ENCODE results near the gene TEAD2.

The TEAD2 gene

GRCh38 chr19:49362048-49362928, at the start of gene TEAD2:
Gene TEAD2, minus strand, starts transcription at chr19:49362416. Its CDS starts 2,341 bp downstream, at chr19:49360075.
- Histone ChIP-seq H4K20me1 (ENCODE audit: insufficient read depth, low read length, poor library complexity, severe bottlenecking) (no peaks in the 10 kb centered on the region), H2AFZ (ENCODE audit: low read length) (no peak within 1 kb of the TSS), H3K79me2 (ENCODE audit: insufficient read depth, low read length) (no peaks in the 10 kb centered on the region), H3K27me3 (ENCODE audit: insufficient read depth, low read length, poor library complexity, severe bottlenecking) (no peaks in the 10 kb centered on the region), H3K4me3 (ENCODE audit: low read length, poor library complexity, severe bottlenecking) (no peak within 1 kb of the TSS), H3K9me2 (replicated peaks; ENCODE audit: low read depth, low read length) (no peaks in the 10 kb centered on the region), H3K4me1 (ENCODE audit: insufficient read depth, low read length, poor library complexity, severe bottlenecking) (no peaks in the 10 kb centered on the region), H3K9me3 (ENCODE audit: insufficient read depth, low read depth, low read length) (no peaks in the 10 kb centered on the region), H3K4me2 (ENCODE audit: low read depth, low read length, poor library complexity, severe bottlenecking) (no peak within 1 kb of the TSS), H3F3A (ENCODE audit: low read depth) (no peaks in the 10 kb centered on the region), H3K36me3 (ENCODE audit: insufficient read depth, low read length) (no peaks in the 10 kb centered on the region), H3K9ac (ENCODE audit: low read depth, low read length, poor library complexity, severe bottlenecking) (no peak within 1 kb of the TSS)
- TF ChIP-seq CTCF (conservative IDR thresholded peaks at IDR 0.05; ENCODE audit: low read length), result no peak
- TF ChIP-seq EZH2phosphoT487 (IDR thresholded peaks at IDR 0.05; ENCODE audit: borderline replicate concordance), result no peak

- H3K27me3 ChIP-seq (ENCODE audit: insufficient read depth, low read length, poor library complexity, severe bottlenecking), result no peaks in the 10 kb centered on the region
- H3K9me2 ChIP-seq (replicated peaks; ENCODE audit: low read depth, low read length), result no peaks in the 10 kb centered on the region
- H3K9ac ChIP-seq (ENCODE audit: low read depth, low read length, poor library complexity, severe bottlenecking), result peak overlapping the region; percentile 1
- H4K20me1 ChIP-seq (ENCODE audit: insufficient read depth, low read length, poor library complexity, severe bottlenecking), result no peaks in the 10 kb centered on the region
- no peak overlapping the region for H3K4me3 ChIP-seq (ENCODE audit: low read length, poor library complexity, severe bottlenecking)
- H3K4me2 ChIP-seq (ENCODE audit: low read depth, low read length, poor library complexity, severe bottlenecking), result peak overlapping the region; percentile 19
- no peaks in the 10 kb centered on the region for H3F3A ChIP-seq (ENCODE audit: low read depth)
- H2AFZ ChIP-seq (ENCODE audit: low read length), result no peak overlapping the region
- H3K9me3 ChIP-seq (ENCODE audit: insufficient read depth, low read depth, low read length), result no peaks in the 10 kb centered on the region
- H3K4me1 ChIP-seq (ENCODE audit: insufficient read depth, low read length, poor library complexity, severe bottlenecking), result peaks cover 82% of the 10 kb centered on the region
- H3K79me2 ChIP-seq (ENCODE audit: insufficient read depth, low read length), result no peaks in the 10 kb centered on the region
- TF ChIP-seq EZH2phosphoT487 (IDR thresholded peaks at IDR 0.05; ENCODE audit: borderline replicate concordance) (no peak), CTCF (conservative IDR thresholded peaks at IDR 0.05; ENCODE audit: low read length) (no peak)
- no peaks in the 10 kb centered on the region for H3K36me3 ChIP-seq (ENCODE audit: insufficient read depth, low read length)
These were observed 49.6 kb upstream of the TEAD2 start for GRCh38 chr19:49411681-49412326.

- H2AFZ ChIP-seq (ENCODE audit: low read length), result peak overlapping the region; percentile 2; the same call in 1 of the 2 replicates
- H4K20me1 ChIP-seq (ENCODE audit: insufficient read depth, low read length, poor library complexity, severe bottlenecking), result no peaks in the 10 kb centered on the region
- H3K36me3 ChIP-seq (ENCODE audit: insufficient read depth, low read length), result no peaks in the 10 kb centered on the region
- no peaks in the 10 kb centered on the region for H3K79me2 ChIP-seq (ENCODE audit: insufficient read depth, low read length)
- H3K9ac ChIP-seq (ENCODE audit: low read depth, low read length, poor library complexity, severe bottlenecking), result peak overlapping the region; percentile 58
- H3K4me2 ChIP-seq (ENCODE audit: low read depth, low read length, poor library complexity, severe bottlenecking), result peak overlapping the region; percentile 63
- H3K9me2 ChIP-seq (replicated peaks; ENCODE audit: low read depth, low read length), result no peaks in the 10 kb centered on the region
- TF ChIP-seq EZH2phosphoT487 (IDR thresholded peaks at IDR 0.05; ENCODE audit: borderline replicate concordance) (no peak), CTCF (conservative IDR thresholded peaks at IDR 0.05; ENCODE audit: low read length) (no peak)
- no peaks in the 10 kb centered on the region for H3K27me3 ChIP-seq (ENCODE audit: insufficient read depth, low read length, poor library complexity, severe bottlenecking)
- no peaks in the 10 kb centered on the region for H3K9me3 ChIP-seq (ENCODE audit: insufficient read depth, low read depth, low read length)
- peak overlapping the region; percentile 47 for H3K4me3 ChIP-seq (ENCODE audit: low read length, poor library complexity, severe bottlenecking)
- no peaks in the 10 kb centered on the region for H3F3A ChIP-seq (ENCODE audit: low read depth)
- peaks cover 75% of the 10 kb centered on the region for H3K4me1 ChIP-seq (ENCODE audit: insufficient read depth, low read length, poor library complexity, severe bottlenecking)
These were observed 47.3 kb upstream of the TEAD2 start for GRCh38 chr19:49409441-49410029.
